Endothelial cell of umbilical vein (primary cell): ENCODE results near the gene IGFL2. TPM values are rescaled to one million over a fixed set of nuclear protein-coding genes. Genes with fewer than 3 reads are reported as not detected.

Experiments used
- BruUV-seq: library from RNA; stranded (reverse); fragments of 400-500 nt; replicated peaks from 2 replicates; lab custom pipeline; 2021; lab: Mats Ljungman, UMichigan
- CTCF ChIA-PET: fragments of 300-600, 350-600 bp; sonication (Branson Sonifier 250); formaldehyde crosslinking; loops from one replicate; lab custom pipeline; 2021; ENCODE audit warnings: antibody characterized with exemption, inconsistent platforms; lab: Charles Lee
- POLR2A ChIA-PET: fragments of 300-600, 350-600 bp; sonication (Branson Sonifier 250); formaldehyde crosslinking; loops from one replicate; lab custom pipeline; 2021; ENCODE audit warnings: antibody characterized with exemption, inconsistent platforms; lab: Charles Lee
- DNase-seq: peaks from one replicate; pipeline ENCODE4 v3.0.0-alpha.2; 2011; ENCODE audit warnings: low read depth, low spot score
- FAIRE-seq: peaks from 2 replicates; lab custom pipeline; 2011; peaks lifted over from hg19 to GRCh38; lab: Jason Lieb, UNC
- H2AFZ ChIP-seq: 2 replicates; pipeline ENCODE4 v1.6.0; 2012; ENCODE audit warnings: low read depth, low read length, control low read depth, inconsistent platforms
- H3K27ac ChIP-seq: 2 replicates; pipeline ENCODE4 v1.5.1; 2011; ENCODE audit warnings: low read depth, mild to moderate bottlenecking, control low read depth, low read length, moderate library complexity; ENCODE audit not compliant: insufficient read depth
- H3K27me3 ChIP-seq, 2 experiments: 2 replicates each; pipeline versions ENCODE4 v1.6.0 to v1.6.1; 2011; ENCODE audit warnings: low read length in 2 of 2, mixed read lengths in 1 of 2; ENCODE audit not compliant: control insufficient read depth in 2 of 2, insufficient read depth in 2 of 2
- H3K36me3 ChIP-seq, 2 experiments: 2 replicates in 1 of 2; 3 replicates in 1 of 2; pipeline ENCODE4 v1.5.1; 2011; ENCODE audit warnings: low read length in 2 of 2, mild to moderate bottlenecking in 1 of 2, moderate library complexity in 1 of 2; ENCODE audit not compliant: control insufficient read depth in 2 of 2, insufficient read depth in 2 of 2; ENCODE audit errors: extremely low read depth in 1 of 2
- H3K4me1 ChIP-seq: 3 replicates; pipeline ENCODE4 v1.5.1; 2011; ENCODE audit warnings: mild to moderate bottlenecking, low read length; ENCODE audit not compliant: control insufficient read depth, insufficient read depth; ENCODE audit errors: extremely low read depth
- H3K4me2 ChIP-seq: 2 replicates; pipeline ENCODE4 v1.6.1; 2011; ENCODE audit warnings: low read length, control low read depth, mixed read lengths; ENCODE audit not compliant: insufficient read depth
- H3K4me3 ChIP-seq, 3 experiments: fragments of 200-600 bp in 1 of 3; sonication (generic), shearing (Covaris generic) in 1 of 3; replicated peaks in 1 of 3; 2 replicates each; pipeline ENCODE4 v1.5.1; 2011 to 2016; ENCODE audit warnings: control low read depth in 3 of 3, low read length in 3 of 3, mild to moderate bottlenecking in 2 of 3, inconsistent platforms in 1 of 3, low read depth in 1 of 3, moderate library complexity in 1 of 3; ENCODE audit not compliant: insufficient read depth in 1 of 3
- H3K79me2 ChIP-seq: 2 replicates; pipeline ENCODE4 v1.6.0; 2012; ENCODE audit warnings: low read length, inconsistent platforms; ENCODE audit not compliant: control insufficient read depth, insufficient read depth
- H3K9ac ChIP-seq: replicated peaks from 2 replicates; pipeline ENCODE3; 2011; ENCODE audit warnings: low read length, control low read depth; ENCODE audit not compliant: insufficient read depth; ENCODE audit errors: extremely low read depth
- H3K9me1 ChIP-seq: replicated peaks from 3 replicates; pipeline ENCODE4 v1.6.0; 2011; ENCODE audit warnings: mild to moderate bottlenecking, low read length; ENCODE audit not compliant: control insufficient read depth, insufficient read depth; ENCODE audit errors: extremely low read depth
- H3K9me3 ChIP-seq: replicated peaks from 2 replicates; pipeline ENCODE4 v1.5.1; 2012; ENCODE audit warnings: low read length, inconsistent platforms; ENCODE audit not compliant: control insufficient read depth, insufficient read depth
- H4K20me1 ChIP-seq: replicated peaks from 2 replicates; pipeline ENCODE3; 2011; ENCODE audit warnings: mild to moderate bottlenecking, low read length; ENCODE audit not compliant: control insufficient read depth, insufficient read depth; ENCODE audit errors: extremely low read depth
- EZH2 ChIP-seq: IDR thresholded peaks from 2 replicates; pipeline ENCODE4 v1.6.1; 2012; ENCODE audit warnings: borderline replicate concordance, low read depth, mild to moderate bottlenecking, moderate library complexity, low read length, inconsistent platforms; ENCODE audit not compliant: severe bottlenecking
- GATA2 ChIP-seq: IDR thresholded peaks from 2 replicates; pipeline ENCODE4 v1.7.0; 2011; ENCODE audit warnings: low read depth, mild to moderate bottlenecking, moderate library complexity, mixed read lengths, low read length; ENCODE audit not compliant: insufficient read length, insufficient read depth
- JUN ChIP-seq: IDR thresholded peaks from 2 replicates; pipeline ENCODE4 v1.6.1; 2011; ENCODE audit warnings: borderline replicate concordance, low read depth; ENCODE audit not compliant: insufficient read length, insufficient read depth
- dilution Hi-C: fragments of 300-500 bp; cut with MboI; formaldehyde crosslinking; loops from one replicate; pipeline ENCODE4 v1.15.0; 2019; ENCODE audit warnings: low sequenced_read_pairs; ENCODE audit not compliant: extremely low pct_ligation_motif_present
- intact Hi-C: fragments of 100-400 bp; cut with micrococcal nuclease; formaldehyde crosslinking; loops from one replicate; pipeline ENCODE4 v1.10.0; 2022
- polyA plus RNA-seq, 4 experiments: library from polyadenylated mRNA; depleted of rRNA in 3 of 4; stranded (reverse) in 3 of 4; unstranded in 1 of 4; fragments of >200 nt; gene quantifications; 2 replicates each; pipeline versions ENCODE4 v1.2.1 to v1.2.3, GENCODE V29; 2011 to 2012; ENCODE audit warnings: missing spikeins in 1 of 4
- total RNA-seq: library from RNA; stranded (reverse); gene quantifications from 2 replicates; pipeline ENCODE4 v1.2.3, GENCODE V29; 2021

The IGFL2 gene
- total and polyA plus RNA-seq, 2 donors (not counting 3 experiments of a cell fraction or from before 2014, with no cell fraction given), result not detected

GRCh38 chr19:46210669-46211068 lies 62.6 kb downstream of the IGFL2 start:
- Histone ChIP-seq H3K9me1 (no peaks in the 10 kb centered on the region), H2AFZ (no peak overlapping the region), H3K4me1 (no peaks in the 10 kb centered on the region), H3K4me2 (no peak overlapping the region), H3K27me3 (peaks cover 2 to 11% of the 10 kb centered on the region in 2 experiments), H3K79me2 (no peaks in the 10 kb centered on the region), H4K20me1 (no peaks in the 10 kb centered on the region), H3K9ac (no peak overlapping the region), H3K27ac (no peak overlapping the region), H3K9me3 (no peaks in the 10 kb centered on the region), H3K4me3 (no peak overlapping the region), H3K36me3 (no peaks in the 10 kb centered on the region)
- intact Hi-C loops (loop anchor here (5.0 kb wide), 1 partner anchor 283 kb away; no protein-coding TSS in a partner anchor), dilution Hi-C loops (no loop called here)
- DNase-seq (no peak), FAIRE-seq (peak; percentile 55)
- no TSS peak for BruUV-seq
- ChIA-PET CTCF (interaction anchor here (0.9 to 1.2 kb wide), 2 partner anchors 55 to 182 kb away, joined by 3 to 5 read pairs; no protein-coding TSS in a partner anchor), POLR2A (no interaction called here)
- TF ChIP-seq JUN (no peak), GATA2 (no peak), EZH2 (no peak)

Other genes starting within 250 kb of the IGFL2 start
- gene MYPOP, start 245.6 kb upstream of the IGFL2 start, total RNA-seq, result 9.0 and 9.6 TPM in 2 replicates
- gene MYPOP, start 245.6 kb upstream of the IGFL2 start, polyA plus RNA-seq, result 3.9 TPM in 2 replicates
- not detected in 2 replicates for gene NANOS2, start 233.5 kb upstream of the IGFL2 start, total RNA-seq
- not detected in 2 replicates for gene NANOS2, start 233.5 kb upstream of the IGFL2 start, polyA plus RNA-seq
- gene NOVA2, start 174.4 kb upstream of the IGFL2 start, total RNA-seq, result 34.2 and 35.2 TPM in 2 replicates
- 4.2 and 5.6 TPM in 2 replicates for gene NOVA2, start 174.4 kb upstream of the IGFL2 start, polyA plus RNA-seq
- 14.8 and 20.1 TPM in 2 replicates for gene CCDC61, start 152.8 kb upstream of the IGFL2 start, total RNA-seq
- gene CCDC61, start 152.8 kb upstream of the IGFL2 start, polyA plus RNA-seq, result 9.6 and 10.3 TPM in 2 replicates
- gene PGLYRP1, start 125.2 kb upstream of the IGFL2 start, total RNA-seq, result not detected in 2 replicates
- not detected in 2 replicates for gene PGLYRP1, start 125.2 kb upstream of the IGFL2 start, polyA plus RNA-seq
- not detected in 2 replicates for gene IGFL4, start 107.2 kb upstream of the IGFL2 start, total RNA-seq
- not detected in 2 replicates for gene IGFL4, start 107.2 kb upstream of the IGFL2 start, polyA plus RNA-seq
- not detected in 2 replicates for gene IGFL3, start 23.6 kb upstream of the IGFL2 start, total RNA-seq
- gene IGFL3, start 23.6 kb upstream of the IGFL2 start, polyA plus RNA-seq, result not detected in 2 replicates
- not detected in 2 replicates for gene IGFL1, start 81.5 kb downstream of the IGFL2 start, total RNA-seq
- gene IGFL1, start 81.5 kb downstream of the IGFL2 start, polyA plus RNA-seq, result not detected in 2 replicates
- gene HIF3A, start 148.8 kb downstream of the IGFL2 start, total RNA-seq, result 8.1 and 8.5 TPM in 2 replicates
- gene HIF3A, start 148.8 kb downstream of the IGFL2 start, polyA plus RNA-seq, result 5.6 and 8.5 TPM in 2 replicates
- gene PPP5C, start 198.8 kb downstream of the IGFL2 start, total RNA-seq, result 102 and 114 TPM in 2 replicates
- gene PPP5C, start 198.8 kb downstream of the IGFL2 start, polyA plus RNA-seq, result 157 and 172 TPM in 2 replicates